DMS53 treated with DMSO at 0.1 percent for 48 hours (cell line): Measurements from ENCODE around the gene SLCO2B1.

Experiments used
- DNase-seq: peaks from one replicate; lab custom pipeline; 2025; ENCODE audit not compliant: unreplicated experiment; lab: John Stamatoyannopoulos, UW

The SLCO2B1 gene

DNA sequence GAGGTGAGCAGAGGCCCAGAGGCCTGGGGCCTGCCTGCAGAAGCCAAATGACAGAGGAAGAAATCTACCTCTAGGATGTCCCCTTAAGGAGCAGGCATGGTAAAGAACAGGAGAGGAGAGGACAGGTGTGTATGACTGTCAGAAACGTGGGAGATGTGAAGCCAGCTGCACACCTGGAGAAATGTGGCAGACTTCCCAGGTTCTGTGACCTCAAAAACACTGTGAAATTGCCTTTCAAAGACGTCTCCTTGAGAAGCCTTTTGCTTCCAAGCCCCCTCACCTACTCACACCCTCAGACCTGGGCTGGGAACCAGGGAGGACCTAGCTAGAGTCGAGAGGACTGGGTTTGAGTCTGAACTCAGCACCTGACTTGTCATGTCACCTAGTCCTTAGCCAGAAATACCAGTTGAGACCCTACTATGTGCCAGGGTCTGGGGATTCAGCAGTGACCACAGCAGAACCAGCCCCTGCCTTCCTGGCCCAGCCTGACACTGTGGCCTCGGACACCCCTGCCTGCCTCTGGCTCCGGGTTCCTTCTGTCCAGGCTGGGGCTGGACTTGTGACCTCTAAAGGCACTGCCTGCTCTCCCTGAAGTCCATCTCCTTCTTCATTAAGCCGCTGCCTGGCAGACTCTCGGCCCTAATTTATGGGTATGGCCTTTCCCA is 95.2 kb downstream of the SLCO2B1 start:
- DNase-seq, result no peak

DNA sequence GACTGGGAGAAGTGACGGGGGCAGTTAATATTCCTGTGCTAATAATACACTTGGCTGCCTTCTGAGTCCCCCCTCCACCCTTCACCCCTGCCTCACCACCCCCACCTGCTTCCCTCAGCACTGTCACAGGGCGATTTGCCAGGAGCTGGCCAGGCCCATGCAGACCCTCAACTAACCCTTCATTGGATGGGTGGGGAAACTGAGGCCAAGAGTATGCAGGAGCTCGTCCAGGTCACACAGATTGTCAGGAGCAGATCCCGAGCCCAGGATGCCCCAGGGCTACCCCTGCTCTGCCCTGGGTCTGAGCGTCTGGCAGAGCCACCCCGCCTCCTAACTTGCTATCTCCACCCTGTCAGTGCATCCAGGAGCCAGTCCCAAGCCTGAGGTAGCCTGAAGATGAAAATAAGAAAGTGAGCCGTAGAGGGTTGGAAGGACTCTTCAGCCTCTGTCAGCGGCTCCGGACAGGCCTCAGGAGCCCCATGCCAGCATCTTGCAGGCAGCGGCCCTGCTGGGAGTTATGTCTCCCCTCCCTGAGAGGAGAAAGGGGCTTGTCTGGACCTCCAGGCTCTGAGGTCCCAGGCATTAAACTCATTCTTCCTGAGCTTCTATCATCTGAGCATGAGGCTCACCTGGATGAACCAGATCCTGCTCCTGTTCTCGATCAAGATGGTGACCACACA is 95.9 kb downstream of the SLCO2B1 start:
- no peak for DNase-seq

DNA sequence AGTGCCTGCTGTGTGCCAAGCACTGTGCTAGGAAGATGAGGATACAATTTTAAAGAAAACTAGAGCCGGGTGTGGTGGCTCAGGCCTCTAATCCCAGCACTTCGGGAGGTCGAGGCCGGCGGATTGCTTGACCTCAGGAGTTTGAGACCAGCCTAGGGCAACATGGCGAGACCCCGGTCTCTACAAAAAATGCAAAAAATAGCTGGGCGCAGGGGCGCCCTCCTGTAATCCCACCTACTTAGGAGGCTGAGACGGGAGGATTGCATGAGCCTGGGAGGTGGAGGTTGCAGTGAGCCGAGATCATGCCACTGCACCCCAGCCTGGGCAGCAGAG is 98.0 kb downstream of the SLCO2B1 start:
- DNase-seq, result no peak

DNA sequence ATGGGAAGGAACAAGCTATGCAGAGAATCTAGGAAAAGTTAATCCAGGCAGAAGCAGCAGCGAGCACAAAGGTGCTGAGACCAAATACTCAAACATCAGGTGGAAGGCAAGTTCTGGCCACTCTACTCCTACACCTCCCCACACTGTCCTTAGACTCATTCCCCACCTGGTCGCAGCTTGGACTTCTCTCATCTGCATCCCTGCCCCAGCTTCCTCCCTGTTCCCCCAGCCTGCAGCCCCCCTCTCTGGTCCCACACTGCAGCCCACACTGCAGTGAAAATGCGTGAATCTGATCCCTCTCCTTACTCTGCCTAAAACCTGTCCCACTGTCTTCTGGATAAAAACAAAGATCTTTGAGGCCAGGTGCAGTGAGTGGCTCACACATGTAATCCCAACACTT is 98.8 kb downstream of the SLCO2B1 start:
- DNase-seq, result no peak

DNA sequence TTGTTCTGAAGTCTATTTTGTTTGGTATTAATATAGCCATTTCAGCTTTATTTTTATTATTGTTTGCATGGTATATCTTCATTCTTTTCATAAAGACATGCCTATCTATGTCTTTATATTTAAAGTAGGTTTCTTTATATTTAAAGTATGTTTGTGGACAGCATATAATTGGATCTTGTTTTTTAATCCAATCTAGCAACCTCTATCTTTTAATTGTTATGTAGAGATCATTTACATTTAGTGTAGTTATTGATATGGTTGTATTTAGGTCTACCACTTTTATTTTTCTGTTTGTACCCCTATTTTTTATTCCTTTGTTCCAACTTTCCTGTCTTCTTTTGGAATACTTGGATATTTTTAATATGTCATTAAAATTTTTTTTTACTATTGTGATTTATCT is 103.4 kb downstream of the SLCO2B1 start:
- no peak for DNase-seq
